Panc1 (cell line): ENCODE data around the gene CCDC12. TPM values are rescaled to one million over a fixed set of nuclear protein-coding genes. Genes with fewer than 3 reads are reported as not detected.

Experiments
- ATAC-seq: fragments of 200-7000 bp; cut with Tn5 transposase; 2 replicates; pipeline ENCODE4 v1.9.1; 2020; ENCODE audit warnings: mild to moderate bottlenecking, moderate library complexity
- BruUV-seq: library from RNA; stranded (reverse); fragments of 400-500 nt; replicated peaks from 2 replicates; lab custom pipeline; 2021; lab: Mats Ljungman, UMichigan
- CTCF ChIA-PET: fragments of 300-600 bp; sonication (Branson Sonifier 250); formaldehyde crosslinking; loops from one replicate; lab custom pipeline; 2022; ENCODE audit warnings: antibody characterized with exemption; lab: Charles Lee
- POLR2A ChIA-PET: fragments of 300-600 bp; sonication (Branson Sonifier 250); formaldehyde crosslinking; loops from one replicate; lab custom pipeline; 2022; ENCODE audit warnings: antibody characterized with exemption; lab: Charles Lee
- DNase-seq: peaks from one replicate; pipeline ENCODE4 v3.0.0-alpha.2; 2010; ENCODE audit warnings: low read depth, low spot score
- H3K27ac ChIP-seq: 2 replicates; pipeline ENCODE4 v1.5.1; 2011; ENCODE audit warnings: mild to moderate bottlenecking, low read length, inconsistent platforms
- H3K27me3 ChIP-seq: fragments of 200-500 bp; sonication (Bioruptor generic); 2 replicates; pipeline ENCODE4 v1.6.0; 2014; ENCODE audit warnings: low read length, inconsistent platforms; ENCODE audit not compliant: control insufficient read depth, insufficient read depth
- H3K36me3 ChIP-seq: fragments of 200-500 bp; sonication (Bioruptor generic); 2 replicates; pipeline ENCODE4 v1.5.1; 2014; ENCODE audit warnings: inconsistent platforms, mild to moderate bottlenecking, low read length, moderate library complexity; ENCODE audit not compliant: control insufficient read depth, insufficient read depth
- H3K4me1 ChIP-seq: 2 replicates; pipeline ENCODE4 v1.5.1; 2011; ENCODE audit warnings: inconsistent platforms, mild to moderate bottlenecking, low read length, moderate library complexity; ENCODE audit not compliant: control insufficient read depth, insufficient read depth
- H3K4me3 ChIP-seq, 2 experiments: 2 replicates each; pipeline ENCODE4 v1.5.1; 2011 to 2012; ENCODE audit warnings: low read depth in 2 of 2, low read length in 2 of 2, mild to moderate bottlenecking in 2 of 2, inconsistent platforms in 1 of 2, moderate library complexity in 1 of 2
- H3K9me3 ChIP-seq: fragments of 200-500 bp; sonication (Bioruptor generic); 2 replicates; pipeline ENCODE4 v1.5.1; 2014; ENCODE audit warnings: low read depth, mild to moderate bottlenecking, inconsistent platforms, low read length, moderate library complexity; ENCODE audit not compliant: control insufficient read depth, insufficient read depth
- POLR2AphosphoS5 ChIP-seq: IDR thresholded peaks from 2 replicates; pipeline ENCODE4 v1.6.1; 2012; ENCODE audit warnings: mild to moderate bottlenecking, low read depth, low read length, moderate library complexity
- REST ChIP-seq, 2 experiments: IDR thresholded peaks; 2 replicates each; pipeline ENCODE4 v1.6.1; 2011 to 2012; ENCODE audit warnings: low read depth in 2 of 2, control low read depth in 1 of 2, low read length in 1 of 2, mild to moderate bottlenecking in 1 of 2, moderate library complexity in 1 of 2; ENCODE audit not compliant: insufficient read depth in 1 of 2
- SIN3A ChIP-seq: IDR thresholded peaks from 2 replicates; pipeline ENCODE4 v1.6.1; 2012; ENCODE audit warnings: low read depth, mild to moderate bottlenecking, low read length, moderate library complexity, borderline replicate concordance; ENCODE audit not compliant: insufficient read depth
- TCF7L2 ChIP-seq: IDR thresholded peaks from 2 replicates; pipeline ENCODE4 v1.6.1; 2011; ENCODE audit warnings: mild to moderate bottlenecking, low read depth, low read length, inconsistent platforms
- in situ Hi-C: cut with HindIII; loops from 2 replicates; pipeline ENCODE4 v1.10.0; 2016; ENCODE audit warnings: low sequenced_read_pairs, low pct_unique_long_range_greater_than_20kb
- intact Hi-C: fragments of 100-400 bp; cut with micrococcal nuclease; formaldehyde crosslinking; loops from one replicate; pipeline ENCODE4 v1.10.0; 2022; ENCODE audit not compliant: unreplicated experiment
- total RNA-seq: library from RNA; stranded (reverse); gene quantifications from one replicate; pipeline ENCODE4 v1.2.1, GENCODE V29; 2021; ENCODE audit not compliant: unreplicated experiment
- TF ChIP-seq, protein P1 (sequence below): fragments of 450-650 bp; IDR thresholded peaks from 2 replicates; pipeline ENCODE4 v1.5.1; 2017; ENCODE audit warnings: mild to moderate bottlenecking

The CCDC12 gene
- total RNA-seq, 1 experiment from 2014 or later: 35.5 TPM

DNA sequence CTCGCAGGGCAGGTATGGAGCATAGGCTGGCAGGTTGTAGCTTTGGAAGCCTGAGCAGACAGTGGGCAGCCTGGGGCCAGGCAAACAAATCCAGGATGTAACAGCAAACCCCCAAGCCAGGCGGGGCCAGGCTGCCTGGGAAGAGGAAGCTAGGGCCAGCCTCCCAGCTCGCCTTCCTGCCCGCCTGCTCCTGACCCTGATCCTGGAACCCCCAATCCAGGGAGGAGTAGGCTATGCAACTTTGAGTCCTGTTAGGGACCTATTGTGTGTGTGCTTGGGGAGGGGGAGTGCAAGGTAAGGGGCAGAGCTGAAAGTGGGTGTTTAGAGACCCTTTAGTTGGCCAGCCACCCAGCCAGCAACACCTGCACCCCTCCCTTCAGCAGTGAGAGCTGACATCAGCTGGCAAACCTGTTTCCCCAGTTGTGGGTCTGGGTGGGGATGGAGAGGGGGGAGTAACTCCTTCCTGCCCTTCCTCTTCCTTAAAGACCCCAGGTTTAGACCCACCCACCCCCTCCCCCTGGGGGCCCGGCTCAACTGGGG is 5.5 kb upstream of the CCDC12 start:
- CTCF ChIA-PET: interaction anchor here (0.6 kb wide), 1 partner anchor 259 kb away, joined by 4 read pairs; no protein-coding TSS in a partner anchor
- POLR2A ChIA-PET: no interaction called here
- H3K4me1 ChIP-seq: peaks cover 3% of the 10 kb centered on the region; the same call in 1 of the 2 replicates
- no peaks in the 10 kb centered on the region for H3K27me3 ChIP-seq
- no peak overlapping the region for H3K27ac ChIP-seq
- DNase-seq: no peak
- no TSS peak for BruUV-seq
- H3K36me3 ChIP-seq: peaks cover 3% of the 10 kb centered on the region; the same call in 1 of the 2 replicates
- intact Hi-C loops (no loop called here), in situ Hi-C loops (no loop called here)
- H3K4me3 ChIP-seq: no peak overlapping the region
- TF ChIP-seq SIN3A (no peak), REST (IDR thresholded peaks at IDR 0.05; ENCODE audit: insufficient read depth in 1 of 2, low read depth in 2 of 2, low read length in 1 of 2) (no peak), TCF7L2 (no peak), POLR2AphosphoS5 (no peak)
- TF ChIP-seq, protein P1, sequence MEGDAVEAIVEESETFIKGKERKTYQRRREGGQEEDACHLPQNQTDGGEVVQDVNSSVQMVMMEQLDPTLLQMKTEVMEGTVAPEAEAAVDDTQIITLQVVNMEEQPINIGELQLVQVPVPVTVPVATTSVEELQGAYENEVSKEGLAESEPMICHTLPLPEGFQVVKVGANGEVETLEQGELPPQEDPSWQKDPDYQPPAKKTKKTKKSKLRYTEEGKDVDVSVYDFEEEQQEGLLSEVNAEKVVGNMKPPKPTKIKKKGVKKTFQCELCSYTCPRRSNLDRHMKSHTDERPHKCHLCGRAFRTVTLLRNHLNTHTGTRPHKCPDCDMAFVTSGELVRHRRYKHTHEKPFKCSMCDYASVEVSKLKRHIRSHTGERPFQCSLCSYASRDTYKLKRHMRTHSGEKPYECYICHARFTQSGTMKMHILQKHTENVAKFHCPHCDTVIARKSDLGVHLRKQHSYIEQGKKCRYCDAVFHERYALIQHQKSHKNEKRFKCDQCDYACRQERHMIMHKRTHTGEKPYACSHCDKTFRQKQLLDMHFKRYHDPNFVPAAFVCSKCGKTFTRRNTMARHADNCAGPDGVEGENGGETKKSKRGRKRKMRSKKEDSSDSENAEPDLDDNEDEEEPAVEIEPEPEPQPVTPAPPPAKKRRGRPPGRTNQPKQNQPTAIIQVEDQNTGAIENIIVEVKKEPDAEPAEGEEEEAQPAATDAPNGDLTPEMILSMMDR: no peak
- no peak for ATAC-seq
- H3K9me3 ChIP-seq: no peaks in the 10 kb centered on the region

- Histone ChIP-seq H3K36me3 (peaks cover 3% of the 10 kb centered on the region; the same call in 1 of the 2 replicates), H3K27ac (peak overlapping the region; percentile 76), H3K4me3 (peak overlapping the region; percentile 61 to 63), H3K9me3 (no peaks in the 10 kb centered on the region), H3K4me1 (peaks cover 3% of the 10 kb centered on the region; the same call in 1 of the 2 replicates), H3K27me3 (no peaks in the 10 kb centered on the region)
- DNase-seq (no peak), ATAC-seq (peak; percentile 11)
- CTCF ChIA-PET: interaction anchor here (1.0 kb wide), 1 partner anchor 71 kb away, joined by 4 read pairs; no protein-coding TSS in a partner anchor
- no peak for TF ChIP-seq SIN3A
- TF ChIP-seq TCF7L2: no peak
- TF ChIP-seq, protein P1: no peak
- TF ChIP-seq POLR2AphosphoS5: no peak
- no peak for TF ChIP-seq REST (IDR thresholded peaks at IDR 0.05; ENCODE audit: insufficient read depth in 1 of 2, low read depth in 2 of 2, low read length in 1 of 2)
- intact Hi-C loops (no loop called here), in situ Hi-C loops (no loop called here)
- BruUV-seq: no TSS peak
- POLR2A ChIA-PET: no interaction called here
Observed at GRCh38 chr3:46979958-46980497, 3.5 kb upstream of the CCDC12 start.
